Measurements from ENCODE around the gene SGIP1. TPM values are rescaled to one million over a fixed set of nuclear protein-coding genes. Genes with fewer than 3 reads are reported as not detected.
"Not testable (repeated sequence)": the region's sequence is repeated elsewhere in the genome, so short reads cannot be mapped to it uniquely, and the experiment has no call there.

The SGIP1 gene
- total RNA-seq, 1 donor from 2014 or later, result 0.79 TPM

- no peak for TF ChIP-seq CTCF (IDR thresholded peaks at IDR 0.05; ENCODE audit: insufficient read depth, low read length, severe bottlenecking)
- DNase-seq (ENCODE audit: low read depth) (no peak), FAIRE-seq (no peak)
- Histone ChIP-seq H3K27me3 (ENCODE audit: control insufficient read depth, insufficient read depth, low read length) (no peaks in the 10 kb centered on the region), H3K36me3 (ENCODE audit: control insufficient read depth, insufficient read depth, low read length) (no peaks in the 10 kb centered on the region), H3K4me3 (ENCODE audit: low read depth, low read length) (no peak overlapping the region)
Observed at GRCh38 chr1:66777831-66778230, 243.9 kb downstream of the SGIP1 start.

GRCh38 chr1:66778266-66778665, 244.3 kb downstream of the SGIP1 start:
- TF ChIP-seq CTCF (IDR thresholded peaks at IDR 0.05; ENCODE audit: insufficient read depth, low read length, severe bottlenecking), result no peak
- DNase-seq (ENCODE audit: low read depth), result no peak
- H3K36me3 ChIP-seq (ENCODE audit: control insufficient read depth, insufficient read depth, low read length), result no peaks in the 10 kb centered on the region
- FAIRE-seq, result no peak
- H3K27me3 ChIP-seq (ENCODE audit: control insufficient read depth, insufficient read depth, low read length), result no peaks in the 10 kb centered on the region
- no peak overlapping the region for H3K4me3 ChIP-seq (ENCODE audit: low read depth, low read length)

- no peak for FAIRE-seq
- no peak for TF ChIP-seq CTCF (IDR thresholded peaks at IDR 0.05; ENCODE audit: insufficient read depth, low read length, severe bottlenecking)
- H3K4me3 ChIP-seq (ENCODE audit: low read depth, low read length), result no peak overlapping the region
- H3K27me3 ChIP-seq (ENCODE audit: control insufficient read depth, insufficient read depth, low read length), result no peaks in the 10 kb centered on the region
- no peak for DNase-seq (ENCODE audit: low read depth)
- H3K36me3 ChIP-seq (ENCODE audit: control insufficient read depth, insufficient read depth, low read length), result no peaks in the 10 kb centered on the region
Observed at GRCh38 chr1:66778969-66779368, 245.0 kb downstream of the SGIP1 start.

- Histone ChIP-seq H3K27me3 (ENCODE audit: control insufficient read depth, insufficient read depth, low read length) (no peaks in the 10 kb centered on the region), H3K36me3 (ENCODE audit: control insufficient read depth, insufficient read depth, low read length) (no peaks in the 10 kb centered on the region), H3K4me3 (ENCODE audit: low read depth, low read length) (no peak overlapping the region)
- no peak for FAIRE-seq
- TF ChIP-seq CTCF (IDR thresholded peaks at IDR 0.05; ENCODE audit: insufficient read depth, low read length, severe bottlenecking), result no peak
- no peak for DNase-seq (ENCODE audit: low read depth)
Observed at GRCh38 chr1:66779475-66780078, 245.6 kb downstream of the SGIP1 start.

- H3K4me3 ChIP-seq (ENCODE audit: low read depth, low read length); DNase-seq (ENCODE audit: low read depth); H3K36me3 ChIP-seq (ENCODE audit: control insufficient read depth, insufficient read depth, low read length); FAIRE-seq; H3K27me3 ChIP-seq (ENCODE audit: control insufficient read depth, insufficient read depth, low read length): not testable (repeated sequence)
Observed at GRCh38 chr1:66785800-66786199, 251.8 kb downstream of the SGIP1 start.

GRCh38 chr1:66787641-66788040, 253.7 kb downstream of the SGIP1 start:
- FAIRE-seq (no peak), DNase-seq (ENCODE audit: low read depth) (no peak)
- Histone ChIP-seq H3K27me3 (ENCODE audit: control insufficient read depth, insufficient read depth, low read length) (no peaks in the 10 kb centered on the region), H3K36me3 (ENCODE audit: control insufficient read depth, insufficient read depth, low read length) (no peaks in the 10 kb centered on the region), H3K4me3 (ENCODE audit: low read depth, low read length) (no peak overlapping the region)
- no peak for TF ChIP-seq CTCF (IDR thresholded peaks at IDR 0.05; ENCODE audit: insufficient read depth, low read length, severe bottlenecking)
